Measurements from ENCODE around the gene SDHA. TPM values are rescaled to one million over a fixed set of nuclear protein-coding genes. Genes with fewer than 3 reads are reported as not detected.

Gene SDHA
- total and polyA plus RNA-seq, 2 donors from 2014 or later, result 135 to 256 TPM

DNA sequence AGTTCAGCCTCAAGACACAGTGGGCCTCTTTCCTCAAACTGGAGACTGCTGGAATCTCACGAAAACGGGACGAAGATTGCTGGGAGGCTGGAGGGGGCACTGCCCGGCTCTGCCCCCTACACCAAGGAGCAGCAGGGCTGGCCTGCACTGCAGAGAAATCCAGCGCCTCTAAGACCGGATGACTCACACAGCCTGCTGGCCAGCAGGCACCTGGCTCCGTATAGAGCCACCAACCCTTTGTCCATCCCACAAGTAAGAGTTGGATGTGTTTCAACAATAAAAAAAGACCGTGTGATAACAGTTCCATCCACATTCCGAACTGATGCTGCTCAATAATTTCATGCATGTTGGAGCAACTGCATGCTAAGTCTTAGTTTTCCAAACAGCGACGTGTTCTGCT, 11.7 kb upstream of the SDHA start:
- intact Hi-C loops (cut with DNase I), result no loop called here
- Histone ChIP-seq H3K9ac (ENCODE audit: low read length in 3 of 3) (no peak overlapping the region), H3K9me3 (ENCODE audit: control insufficient read depth in 2 of 3, insufficient read depth in 1 of 3, low read length in 3 of 3) (no peaks in the 10 kb centered on the region), H3K4me1 (ENCODE audit: control insufficient read depth in 2 of 3, insufficient read depth in 2 of 3, low read depth in 1 of 3, low read length in 3 of 3) (no peaks in the 10 kb centered on the region), H3K27me3 (ENCODE audit: control insufficient read depth, insufficient read depth, low read length) (no peaks in the 10 kb centered on the region), H3K36me3 (ENCODE audit: control insufficient read depth in 2 of 3, insufficient read depth in 3 of 3, low read length in 3 of 3) (peaks cover 2 to 14% (median 5%) of the 10 kb centered on the region in 3 donors), H3K4me3 (ENCODE audit: low read length in 3 of 3) (no peak overlapping the region), H3K27ac (ENCODE audit: low read depth in 2 of 2, low read length in 2 of 2) (no peak overlapping the region)
- no peak for FAIRE-seq
- TF ChIP-seq, protein P1, sequence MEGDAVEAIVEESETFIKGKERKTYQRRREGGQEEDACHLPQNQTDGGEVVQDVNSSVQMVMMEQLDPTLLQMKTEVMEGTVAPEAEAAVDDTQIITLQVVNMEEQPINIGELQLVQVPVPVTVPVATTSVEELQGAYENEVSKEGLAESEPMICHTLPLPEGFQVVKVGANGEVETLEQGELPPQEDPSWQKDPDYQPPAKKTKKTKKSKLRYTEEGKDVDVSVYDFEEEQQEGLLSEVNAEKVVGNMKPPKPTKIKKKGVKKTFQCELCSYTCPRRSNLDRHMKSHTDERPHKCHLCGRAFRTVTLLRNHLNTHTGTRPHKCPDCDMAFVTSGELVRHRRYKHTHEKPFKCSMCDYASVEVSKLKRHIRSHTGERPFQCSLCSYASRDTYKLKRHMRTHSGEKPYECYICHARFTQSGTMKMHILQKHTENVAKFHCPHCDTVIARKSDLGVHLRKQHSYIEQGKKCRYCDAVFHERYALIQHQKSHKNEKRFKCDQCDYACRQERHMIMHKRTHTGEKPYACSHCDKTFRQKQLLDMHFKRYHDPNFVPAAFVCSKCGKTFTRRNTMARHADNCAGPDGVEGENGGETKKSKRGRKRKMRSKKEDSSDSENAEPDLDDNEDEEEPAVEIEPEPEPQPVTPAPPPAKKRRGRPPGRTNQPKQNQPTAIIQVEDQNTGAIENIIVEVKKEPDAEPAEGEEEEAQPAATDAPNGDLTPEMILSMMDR (IDR thresholded peaks at IDR 0.05; ENCODE audit: borderline replicate concordance, extremely low read depth, insufficient read depth), result no peak
- DNase-seq, result peak in 1 of 5 donors; percentile 54

DNA sequence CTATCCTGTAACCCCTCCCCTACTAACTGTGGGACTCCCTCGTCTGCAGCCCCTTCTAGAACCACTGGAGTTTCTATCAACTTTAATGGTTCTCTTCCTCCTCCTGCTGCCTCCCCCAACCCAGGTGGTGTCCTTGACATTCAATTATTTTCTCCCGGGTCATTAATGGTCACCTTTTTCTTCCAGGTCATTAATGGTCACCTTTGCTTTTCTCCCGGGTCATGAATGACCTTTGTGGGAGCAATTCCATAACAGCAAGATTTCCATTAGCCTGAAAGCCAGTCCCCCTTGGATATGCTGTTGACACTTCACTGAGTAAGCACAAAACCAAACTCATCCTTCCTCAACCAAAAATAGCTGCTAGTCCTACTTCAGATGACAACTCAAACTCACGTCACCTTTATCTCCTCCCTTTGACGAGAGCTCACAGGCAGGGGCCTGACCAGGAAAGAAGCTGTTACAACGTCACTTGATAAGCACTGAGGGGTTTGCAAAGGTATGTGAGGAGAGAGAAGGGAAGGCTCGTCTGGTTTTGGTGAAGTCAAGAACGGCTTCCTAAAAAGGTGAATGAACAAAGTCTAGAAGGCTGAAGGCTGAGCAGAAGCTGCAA, 11.1 kb upstream of the SDHA start:
- no peak overlapping the region for H3K27ac ChIP-seq (ENCODE audit: low read depth in 2 of 2, low read length in 2 of 2)
- intact Hi-C loops (cut with DNase I), result no loop called here
- H3K9ac ChIP-seq (ENCODE audit: low read length in 3 of 3), result no peak overlapping the region
- TF ChIP-seq, protein P1 (IDR thresholded peaks at IDR 0.05; ENCODE audit: borderline replicate concordance, extremely low read depth, insufficient read depth), result no peak
- DNase-seq (no peak), FAIRE-seq (no peak)
- H3K36me3 ChIP-seq (ENCODE audit: control insufficient read depth in 2 of 3, insufficient read depth in 3 of 3, low read length in 3 of 3), result peaks cover 2 to 14% (median 5%) of the 10 kb centered on the region in 3 donors
- H3K9me3 ChIP-seq (ENCODE audit: control insufficient read depth in 2 of 3, insufficient read depth in 1 of 3, low read length in 3 of 3), result no peaks in the 10 kb centered on the region
- H3K4me3 ChIP-seq (ENCODE audit: low read length in 3 of 3), result no peak overlapping the region
- H3K4me1 ChIP-seq (ENCODE audit: control insufficient read depth in 2 of 3, insufficient read depth in 2 of 3, low read depth in 1 of 3, low read length in 3 of 3), result no peaks in the 10 kb centered on the region
- no peaks in the 10 kb centered on the region for H3K27me3 ChIP-seq (ENCODE audit: control insufficient read depth, insufficient read depth, low read length)

DNA sequence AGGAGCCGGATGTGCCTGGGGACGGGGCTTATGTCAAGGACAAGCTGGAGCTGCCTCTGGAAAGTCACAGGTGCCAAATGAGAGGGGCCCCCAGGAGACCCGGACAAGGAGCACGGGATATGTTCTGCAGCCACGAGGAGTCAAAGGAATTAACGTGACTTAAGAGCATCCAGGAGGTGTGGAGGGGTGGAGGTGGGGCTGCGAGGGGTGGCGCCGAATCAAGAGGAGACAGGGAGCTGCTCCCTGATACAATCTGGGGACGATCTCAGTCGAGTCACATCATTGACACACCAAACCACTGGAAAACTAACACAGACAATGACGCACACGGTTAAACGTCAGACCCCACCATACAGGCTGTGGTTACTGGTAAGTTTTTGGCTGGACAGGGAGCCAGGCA, 10.5 kb upstream of the SDHA start:
- TF ChIP-seq, protein P1 (IDR thresholded peaks at IDR 0.05; ENCODE audit: borderline replicate concordance, extremely low read depth, insufficient read depth), result no peak
- H3K9ac ChIP-seq (ENCODE audit: low read length in 3 of 3), result no peak overlapping the region
- peaks cover 2 to 14% (median 5%) of the 10 kb centered on the region in 3 donors for H3K36me3 ChIP-seq (ENCODE audit: control insufficient read depth in 2 of 3, insufficient read depth in 3 of 3, low read length in 3 of 3)
- peak in 1 of 5 donors; percentile 39 for DNase-seq
- intact Hi-C loops (cut with DNase I), result no loop called here
- no peak overlapping the region for H3K27ac ChIP-seq (ENCODE audit: low read depth in 2 of 2, low read length in 2 of 2)
- no peaks in the 10 kb centered on the region for H3K9me3 ChIP-seq (ENCODE audit: control insufficient read depth in 2 of 3, insufficient read depth in 1 of 3, low read length in 3 of 3)
- H3K4me1 ChIP-seq (ENCODE audit: control insufficient read depth in 2 of 3, insufficient read depth in 2 of 3, low read depth in 1 of 3, low read length in 3 of 3), result no peaks in the 10 kb centered on the region
- H3K4me3 ChIP-seq (ENCODE audit: low read length in 3 of 3), result no peak overlapping the region
- FAIRE-seq, result no peak
- no peaks in the 10 kb centered on the region for H3K27me3 ChIP-seq (ENCODE audit: control insufficient read depth, insufficient read depth, low read length)
